Prostate gland (tissue), 2 donors: ENCODE results near the gene IL19.

Experiments used
- POLR2AphosphoS5 ChIP-seq: sonication (generic); formaldehyde crosslinking; IDR thresholded peaks from one replicate; pipeline ENCODE4 v1.6.1; 2017; ENCODE audit warnings: antibody characterized with exemption
- TF ChIP-seq, protein P1 (sequence below), 4 experiments: fragments of 200-600 bp in 2 of 4; fragments of 450-650 bp in 2 of 4; sonication (generic) in 2 of 4; IDR thresholded peaks; 1 replicate in 3 of 4; 2 replicates in 1 of 4; pipeline ENCODE4 v1.5.1; 2016 to 2019; ENCODE audit warnings: antibody characterized with exemption in 4 of 4, mild to moderate bottlenecking in 2 of 4, moderate library complexity in 2 of 4

GRCh38 chr1:206891412-206891811 is 120.8 kb downstream of the IL19 start:
- TF ChIP-seq, protein P1, sequence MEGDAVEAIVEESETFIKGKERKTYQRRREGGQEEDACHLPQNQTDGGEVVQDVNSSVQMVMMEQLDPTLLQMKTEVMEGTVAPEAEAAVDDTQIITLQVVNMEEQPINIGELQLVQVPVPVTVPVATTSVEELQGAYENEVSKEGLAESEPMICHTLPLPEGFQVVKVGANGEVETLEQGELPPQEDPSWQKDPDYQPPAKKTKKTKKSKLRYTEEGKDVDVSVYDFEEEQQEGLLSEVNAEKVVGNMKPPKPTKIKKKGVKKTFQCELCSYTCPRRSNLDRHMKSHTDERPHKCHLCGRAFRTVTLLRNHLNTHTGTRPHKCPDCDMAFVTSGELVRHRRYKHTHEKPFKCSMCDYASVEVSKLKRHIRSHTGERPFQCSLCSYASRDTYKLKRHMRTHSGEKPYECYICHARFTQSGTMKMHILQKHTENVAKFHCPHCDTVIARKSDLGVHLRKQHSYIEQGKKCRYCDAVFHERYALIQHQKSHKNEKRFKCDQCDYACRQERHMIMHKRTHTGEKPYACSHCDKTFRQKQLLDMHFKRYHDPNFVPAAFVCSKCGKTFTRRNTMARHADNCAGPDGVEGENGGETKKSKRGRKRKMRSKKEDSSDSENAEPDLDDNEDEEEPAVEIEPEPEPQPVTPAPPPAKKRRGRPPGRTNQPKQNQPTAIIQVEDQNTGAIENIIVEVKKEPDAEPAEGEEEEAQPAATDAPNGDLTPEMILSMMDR (IDR thresholded peaks at IDR 0.05), result no peak
- TF ChIP-seq POLR2AphosphoS5, result no peak
